HG02938 (cell line): ENCODE measurements around the gene SETBP1.

Source experiments
- ATAC-seq: cut with Tn5 transposase; IDR thresholded peaks from one replicate; pipeline ENCODE4 v1.9.1; 2021; ENCODE audit warnings: mild to moderate bottlenecking, moderate library complexity; ENCODE audit not compliant: unreplicated experiment

The SETBP1 gene

GRCh38 chr18:44895176-44895798 is 214.6 kb downstream of the SETBP1 start:
- ATAC-seq: no peak

- ATAC-seq: no peak
Measured at GRCh38 chr18:44896846-44897245, 216.2 kb downstream of the SETBP1 start.

GRCh38 chr18:44897411-44897810 is 216.7 kb downstream of the SETBP1 start:
- ATAC-seq: no peak

GRCh38 chr18:44897816-44898215 is 217.1 kb downstream of the SETBP1 start:
- no peak for ATAC-seq

- ATAC-seq: no peak
Measured at GRCh38 chr18:44898498-44898897, 217.8 kb downstream of the SETBP1 start.

- no peak for ATAC-seq
Measured at GRCh38 chr18:44899832-44900231, 219.1 kb downstream of the SETBP1 start.

- no peak for ATAC-seq
Measured at GRCh38 chr18:44900627-44901026, 219.9 kb downstream of the SETBP1 start.

GRCh38 chr18:44901283-44901682 is 220.6 kb downstream of the SETBP1 start:
- ATAC-seq: no peak

GRCh38 chr18:44903327-44903726 is 222.6 kb downstream of the SETBP1 start:
- ATAC-seq: no peak

- no peak for ATAC-seq
Measured at GRCh38 chr18:44904768-44905167, 224.1 kb downstream of the SETBP1 start.

GRCh38 chr18:44909191-44909719 is 228.6 kb downstream of the SETBP1 start:
- peak; percentile 78 for ATAC-seq

GRCh38 chr18:44911260-44911659 is 230.6 kb downstream of the SETBP1 start:
- ATAC-seq: no peak

- peak; percentile 32 for ATAC-seq
Measured at GRCh38 chr18:44911773-44912172, 231.1 kb downstream of the SETBP1 start.

- no peak for ATAC-seq
Measured at GRCh38 chr18:44912740-44913478, 232.2 kb downstream of the SETBP1 start.

GRCh38 chr18:44914028-44914427 is 233.3 kb downstream of the SETBP1 start:
- no peak for ATAC-seq

- ATAC-seq: no peak
Measured at GRCh38 chr18:44915213-44915612, 234.5 kb downstream of the SETBP1 start.

GRCh38 chr18:44915661-44916060 is 235.0 kb downstream of the SETBP1 start:
- ATAC-seq: no peak

GRCh38 chr18:44916429-44917207 is 235.9 kb downstream of the SETBP1 start:
- ATAC-seq: no peak

GRCh38 chr18:44917216-44918141 is 236.8 kb downstream of the SETBP1 start:
- ATAC-seq: no peak

GRCh38 chr18:44918142-44918476 is 237.4 kb downstream of the SETBP1 start:
- no peak for ATAC-seq

GRCh38 chr18:44920441-44920840 is 239.8 kb downstream of the SETBP1 start:
- ATAC-seq: no peak
